ENCODE measurements around the gene FXYD7. TPM values are rescaled to one million over a fixed set of nuclear protein-coding genes. Genes with fewer than 3 reads are reported as not detected.
"Not testable (repeated sequence)": the region's sequence is repeated elsewhere in the genome, so short reads cannot be mapped to it uniquely, and the experiment has no call there.

Gene FXYD7, protein sequence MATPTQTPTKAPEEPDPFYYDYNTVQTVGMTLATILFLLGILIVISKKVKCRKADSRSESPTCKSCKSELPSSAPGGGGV
- not detected in 2 replicates for total RNA-seq (2012; rRNA removed)

DNA sequence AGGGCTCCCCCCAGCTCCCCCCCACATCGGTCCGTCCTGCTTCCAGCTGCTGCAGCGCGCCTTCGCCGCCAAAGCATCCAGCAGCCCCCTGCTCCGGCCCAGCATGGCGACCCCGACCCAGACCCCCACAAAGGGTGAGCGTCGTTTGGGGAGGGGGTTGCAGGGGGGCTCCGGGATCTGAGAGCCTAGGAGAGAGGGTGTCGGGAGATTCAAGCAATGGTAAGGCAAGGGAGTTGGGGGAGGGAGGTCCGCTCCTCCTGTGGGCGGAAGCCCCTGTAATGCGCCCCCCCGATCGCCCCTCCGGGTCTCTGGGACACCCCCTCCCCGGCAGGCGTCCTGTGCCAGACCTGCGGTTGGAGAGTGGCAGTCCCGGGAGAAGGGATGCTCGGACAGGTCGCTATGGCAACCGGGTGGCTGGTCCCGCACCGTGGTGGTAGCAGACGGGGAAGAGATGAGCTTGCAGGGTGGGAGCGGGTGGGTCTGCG lies at the start of gene FXYD7:
TSS of gene FXYD7 (plus strand) at position 25 of the 485 bp plus-strand sequence. CDS start at position 104, 79 bp downstream.
- no peak within 1 kb of the TSS for H3K4me3 ChIP-seq (ENCODE audit: low read length)
- H3K9me3 ChIP-seq (replicated peaks; ENCODE audit: low read length), result no peaks in the 10 kb centered on the region
- peaks cover 40% of the 10 kb centered on the region for H3K27me3 ChIP-seq (ENCODE audit: control insufficient read depth, insufficient read depth, low read length)
- H3K4me2 ChIP-seq (ENCODE audit: low read length), result no peak within 1 kb of the TSS
- H3K9ac ChIP-seq (ENCODE audit: low read depth, low read length), result no peak within 1 kb of the TSS
- peaks cover 14% of the 10 kb centered on the region for H3K4me1 ChIP-seq (ENCODE audit: control insufficient read depth, insufficient read depth, low read length)
- H3K36me3 ChIP-seq (ENCODE audit: insufficient read depth, low read length), result no peaks in the 10 kb centered on the region

DNA sequence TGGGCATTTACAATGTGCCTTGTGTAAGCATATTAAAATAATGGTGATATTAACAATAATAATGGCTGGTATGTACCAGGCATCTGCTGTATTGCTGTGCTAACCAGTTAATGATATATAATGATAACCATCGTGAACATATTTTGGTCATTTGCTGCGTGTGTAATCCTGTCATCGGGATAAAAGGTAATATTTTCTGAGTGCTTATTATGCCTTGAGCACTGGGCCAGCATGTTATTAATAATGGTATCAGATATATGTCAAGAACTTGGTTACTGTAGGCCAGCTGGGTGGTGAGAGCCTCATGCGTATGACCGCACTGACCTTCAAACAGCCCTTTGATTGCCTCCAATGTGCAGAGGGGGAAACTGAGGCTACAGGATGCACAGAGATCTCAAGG lies 49.6 kb upstream of the FXYD7 start:
- Histone ChIP-seq H3K9me3 (replicated peaks; ENCODE audit: low read length) (no peaks in the 10 kb centered on the region), H3K9ac (ENCODE audit: low read depth, low read length) (no peak overlapping the region), H3K4me2 (ENCODE audit: low read length) (no peak overlapping the region), H3K27me3 (ENCODE audit: control insufficient read depth, insufficient read depth, low read length) (peaks cover 7% of the 10 kb centered on the region), H3K4me3 (ENCODE audit: low read length) (no peak overlapping the region), H3K4me1 (ENCODE audit: control insufficient read depth, insufficient read depth, low read length) (peaks cover 11% of the 10 kb centered on the region), H3K36me3 (ENCODE audit: insufficient read depth, low read length) (no peaks in the 10 kb centered on the region)

DNA sequence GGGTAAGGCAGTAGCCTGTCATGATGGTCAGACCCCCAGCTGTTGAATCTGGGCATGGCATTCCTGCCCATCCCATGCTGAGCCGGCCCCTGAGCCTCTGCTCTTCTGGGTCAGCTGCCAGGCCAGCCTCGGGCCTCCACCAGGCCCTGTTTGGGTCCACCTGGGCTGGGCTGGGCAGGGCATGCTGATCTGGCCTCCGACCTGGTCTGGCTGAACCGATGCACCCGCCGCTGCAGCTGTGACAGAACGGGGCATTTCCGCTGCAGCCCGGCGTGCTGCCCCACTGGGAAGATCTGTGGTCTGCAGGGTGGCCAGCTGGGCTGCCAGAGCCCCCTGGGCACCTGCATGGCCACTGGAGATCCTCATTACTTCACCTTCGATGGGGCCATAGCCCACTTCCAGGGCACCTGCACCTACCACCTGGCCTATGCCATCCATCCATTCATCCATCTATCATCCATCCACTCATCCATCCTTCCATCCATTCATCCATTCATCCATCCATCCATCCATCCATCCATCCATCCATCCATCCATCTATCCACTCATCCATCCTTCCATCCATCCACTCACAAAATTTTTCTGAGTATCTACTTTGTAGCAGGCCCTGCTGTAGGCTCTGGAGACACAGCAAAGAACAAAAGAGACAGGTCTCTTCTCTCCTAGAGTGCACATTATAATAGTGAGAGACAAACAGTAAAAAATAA lies 49.0 kb upstream of the FXYD7 start:
- Histone ChIP-seq H3K9ac (ENCODE audit: low read depth, low read length) (no peak overlapping the region), H3K4me3 (ENCODE audit: low read length) (no peak overlapping the region), H3K36me3 (ENCODE audit: insufficient read depth, low read length) (no peaks in the 10 kb centered on the region), H3K27me3 (ENCODE audit: control insufficient read depth, insufficient read depth, low read length) (peaks cover 12% of the 10 kb centered on the region), H3K4me1 (ENCODE audit: control insufficient read depth, insufficient read depth, low read length) (peaks cover 6% of the 10 kb centered on the region), H3K9me3 (replicated peaks; ENCODE audit: low read length) (no peaks in the 10 kb centered on the region), H3K4me2 (ENCODE audit: low read length) (no peak overlapping the region)

DNA sequence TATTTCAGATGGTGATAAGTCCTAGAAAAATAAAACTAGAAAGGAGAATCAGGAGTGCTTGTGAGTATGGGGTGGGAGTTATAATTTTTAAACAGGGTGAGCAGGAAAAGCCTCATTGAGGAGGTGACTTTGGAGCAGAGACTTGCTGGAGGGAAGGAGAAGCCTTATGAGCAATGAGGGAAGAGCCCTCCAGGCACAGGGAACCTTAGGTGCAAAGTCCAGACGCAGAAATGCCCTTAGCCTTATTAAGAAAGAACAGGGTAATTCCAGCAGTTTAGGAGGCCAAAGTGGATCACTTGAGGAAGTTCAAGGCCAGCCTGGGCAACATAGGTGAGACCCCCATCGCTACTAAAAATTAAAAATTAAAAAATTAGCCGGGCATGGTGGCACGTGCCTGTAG lies 48.4 kb upstream of the FXYD7 start:
- H3K4me1 ChIP-seq (ENCODE audit: control insufficient read depth, insufficient read depth, low read length), result peaks cover 6% of the 10 kb centered on the region
- no peak overlapping the region for H3K4me3 ChIP-seq (ENCODE audit: low read length)
- H3K36me3 ChIP-seq (ENCODE audit: insufficient read depth, low read length), result no peaks in the 10 kb centered on the region
- H3K4me2 ChIP-seq (ENCODE audit: low read length), result no peak overlapping the region
- no peaks in the 10 kb centered on the region for H3K9me3 ChIP-seq (replicated peaks; ENCODE audit: low read length)
- H3K27me3 ChIP-seq (ENCODE audit: control insufficient read depth, insufficient read depth, low read length), result peaks cover 14% of the 10 kb centered on the region
- no peak overlapping the region for H3K9ac ChIP-seq (ENCODE audit: low read depth, low read length)

DNA sequence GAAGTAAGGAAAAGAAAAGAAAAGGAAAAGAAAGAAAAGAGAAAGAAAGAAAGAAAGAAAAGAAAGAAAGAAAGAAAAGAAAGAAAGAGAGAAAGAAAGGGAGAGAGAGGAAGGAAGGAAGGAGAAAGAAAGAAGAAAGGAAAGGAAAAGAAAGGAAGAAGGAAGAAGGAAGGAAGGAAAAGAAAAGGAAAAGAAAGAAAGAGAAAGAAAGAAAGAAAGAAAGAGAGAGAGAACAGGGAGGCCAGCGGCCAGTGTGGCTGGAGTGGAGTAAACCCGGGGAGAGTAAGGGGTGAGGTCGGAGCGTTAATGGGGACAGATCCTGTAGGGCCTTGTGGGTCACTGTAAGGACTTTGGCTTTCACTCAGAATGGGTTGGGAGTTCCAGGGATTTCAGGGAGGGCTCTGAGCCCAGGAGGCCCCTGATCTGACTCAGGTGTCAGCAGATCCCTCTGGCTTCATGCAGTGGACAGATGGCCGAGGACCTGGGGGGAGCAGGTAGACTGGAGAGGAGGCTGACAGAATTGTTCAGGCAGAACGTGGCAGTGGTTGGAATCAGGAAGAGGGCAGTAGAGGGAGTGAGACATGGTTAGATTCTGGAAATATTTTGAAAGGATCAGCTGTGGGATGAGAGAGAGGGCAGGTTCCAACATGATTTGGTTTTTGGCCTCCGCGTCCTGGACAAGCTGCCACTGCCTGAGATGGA lies 47.2 kb upstream of the FXYD7 start:
- Histone ChIP-seq H3K27me3 (ENCODE audit: control insufficient read depth, insufficient read depth, low read length) (peaks cover 15% of the 10 kb centered on the region), H3K4me2 (ENCODE audit: low read length) (no peak overlapping the region), H3K9ac (ENCODE audit: low read depth, low read length) (no peak overlapping the region), H3K36me3 (ENCODE audit: insufficient read depth, low read length) (no peaks in the 10 kb centered on the region), H3K4me1 (ENCODE audit: control insufficient read depth, insufficient read depth, low read length) (peaks cover under 1% of the 10 kb centered on the region), H3K9me3 (replicated peaks; ENCODE audit: low read length) (no peaks in the 10 kb centered on the region), H3K4me3 (ENCODE audit: low read length) (no peak overlapping the region)

DNA sequence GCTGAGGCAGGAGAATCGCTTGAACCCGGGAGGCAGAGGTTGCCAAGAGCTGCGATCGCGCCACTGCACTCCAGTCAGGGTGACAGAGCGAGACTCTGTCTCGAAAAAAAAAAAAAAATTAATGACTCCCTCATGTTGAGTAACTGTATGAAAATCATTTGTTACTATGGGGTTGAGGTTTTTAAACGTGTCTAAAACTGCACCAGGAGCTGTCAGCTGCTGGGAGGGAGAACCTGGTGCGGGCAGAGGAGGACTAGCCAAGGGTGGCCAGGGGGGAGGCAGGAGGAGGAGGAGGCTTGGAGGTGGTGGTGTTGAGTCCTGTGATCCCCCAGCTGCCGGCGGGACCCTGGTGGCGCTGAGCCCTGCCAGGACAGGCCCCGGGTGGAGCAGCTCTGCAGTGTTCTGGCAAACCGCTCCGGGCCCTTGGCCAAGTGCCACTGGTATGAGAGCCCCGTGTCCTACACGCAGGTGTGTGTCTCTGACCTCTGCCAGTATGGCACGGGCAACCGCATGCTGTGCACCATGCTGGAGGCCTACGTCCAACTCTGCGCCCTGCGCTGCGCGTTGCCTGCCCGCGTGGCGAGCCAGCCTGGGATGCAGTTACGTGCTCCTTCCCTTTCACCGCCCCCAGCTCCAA lies 44.5 kb upstream of the FXYD7 start:
- Histone ChIP-seq H3K36me3 (ENCODE audit: insufficient read depth, low read length) (no peaks in the 10 kb centered on the region), H3K9ac (ENCODE audit: low read depth, low read length) (no peak overlapping the region), H3K4me3 (ENCODE audit: low read length) (no peak overlapping the region), H3K9me3 (replicated peaks; ENCODE audit: low read length) (no peaks in the 10 kb centered on the region), H3K4me1 (ENCODE audit: control insufficient read depth, insufficient read depth, low read length) (no peaks in the 10 kb centered on the region), H3K4me2 (ENCODE audit: low read length) (no peak overlapping the region), H3K27me3 (ENCODE audit: control insufficient read depth, insufficient read depth, low read length) (peaks cover 17% of the 10 kb centered on the region)

DNA sequence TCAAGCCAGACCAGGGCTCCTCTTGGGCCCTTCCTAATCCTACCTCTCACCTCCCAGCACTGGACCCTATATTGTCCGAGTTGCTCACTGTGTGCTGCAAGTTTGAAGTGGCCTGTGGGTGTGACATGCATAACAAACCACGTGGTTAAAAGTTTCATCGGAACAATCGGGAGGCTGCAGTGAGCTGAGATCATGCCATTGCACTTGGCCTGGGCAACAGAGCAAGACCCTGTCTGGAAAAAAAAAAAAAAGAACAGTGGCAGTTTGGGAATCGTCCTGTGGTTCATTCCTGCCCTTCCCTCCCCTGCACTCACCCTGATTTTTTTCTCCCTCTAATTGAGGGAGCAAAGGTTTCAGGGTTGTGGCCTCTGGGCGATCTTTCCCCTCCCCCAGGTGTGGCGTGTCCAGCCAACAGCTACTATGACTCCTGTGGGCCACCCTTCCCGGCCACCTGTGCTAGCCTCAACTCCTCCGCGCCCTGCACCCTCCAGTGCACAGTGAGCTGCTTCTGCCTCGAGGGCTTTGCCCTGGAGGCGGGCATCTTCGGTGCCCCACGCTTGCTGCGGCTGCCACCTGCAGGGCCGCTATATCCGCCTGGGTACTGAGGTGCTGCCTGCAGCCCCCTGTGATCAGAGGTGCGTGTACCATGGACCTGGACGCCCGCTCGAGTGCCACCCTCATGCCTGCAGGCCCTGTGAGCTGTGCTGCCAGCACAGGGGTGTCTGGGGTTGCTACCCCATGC lies 43.7 kb upstream of the FXYD7 start:
- H3K4me1 ChIP-seq (ENCODE audit: control insufficient read depth, insufficient read depth, low read length), result no peaks in the 10 kb centered on the region

DNA sequence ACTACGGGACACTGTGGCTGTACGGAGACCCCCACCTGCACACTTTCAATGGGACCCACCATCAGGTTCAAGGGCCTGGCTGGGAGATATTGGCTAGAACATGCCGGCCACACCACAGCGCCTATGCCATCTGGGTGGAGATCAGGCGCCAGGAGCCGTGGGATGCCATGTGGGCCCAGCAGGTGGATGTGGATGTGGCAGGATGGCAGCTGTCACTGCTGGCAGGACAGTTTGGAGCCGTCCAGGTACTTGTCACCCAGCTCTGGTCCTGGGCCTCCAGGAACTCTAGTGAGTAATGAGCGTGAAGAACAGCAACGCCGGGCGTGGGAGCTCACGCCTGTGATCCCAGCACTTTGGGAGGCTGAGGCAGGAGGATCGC lies 43.2 kb upstream of the FXYD7 start:
- Histone ChIP-seq H3K4me1 (ENCODE audit: control insufficient read depth, insufficient read depth, low read length) (no peaks in the 10 kb centered on the region), H3K4me2 (ENCODE audit: low read length) (no peak overlapping the region), H3K36me3 (ENCODE audit: insufficient read depth, low read length) (no peaks in the 10 kb centered on the region), H3K4me3 (ENCODE audit: low read length) (no peak overlapping the region), H3K9ac (ENCODE audit: low read depth, low read length) (no peak overlapping the region), H3K27me3 (ENCODE audit: control insufficient read depth, insufficient read depth, low read length) (peaks cover 17% of the 10 kb centered on the region), H3K9me3 (replicated peaks; ENCODE audit: low read length) (no peaks in the 10 kb centered on the region)

More for the DNA sequence above, 43.7 kb upstream of the FXYD7 start:
- H3K4me2 ChIP-seq (ENCODE audit: low read length), result no peak overlapping the region
- H3K9ac ChIP-seq (ENCODE audit: low read depth, low read length), result no peak overlapping the region
- peaks cover 17% of the 10 kb centered on the region for H3K27me3 ChIP-seq (ENCODE audit: control insufficient read depth, insufficient read depth, low read length)
- H3K9me3 ChIP-seq (replicated peaks; ENCODE audit: low read length), result no peaks in the 10 kb centered on the region
- no peak overlapping the region for H3K4me3 ChIP-seq (ENCODE audit: low read length)
- no peaks in the 10 kb centered on the region for H3K36me3 ChIP-seq (ENCODE audit: insufficient read depth, low read length)

DNA sequence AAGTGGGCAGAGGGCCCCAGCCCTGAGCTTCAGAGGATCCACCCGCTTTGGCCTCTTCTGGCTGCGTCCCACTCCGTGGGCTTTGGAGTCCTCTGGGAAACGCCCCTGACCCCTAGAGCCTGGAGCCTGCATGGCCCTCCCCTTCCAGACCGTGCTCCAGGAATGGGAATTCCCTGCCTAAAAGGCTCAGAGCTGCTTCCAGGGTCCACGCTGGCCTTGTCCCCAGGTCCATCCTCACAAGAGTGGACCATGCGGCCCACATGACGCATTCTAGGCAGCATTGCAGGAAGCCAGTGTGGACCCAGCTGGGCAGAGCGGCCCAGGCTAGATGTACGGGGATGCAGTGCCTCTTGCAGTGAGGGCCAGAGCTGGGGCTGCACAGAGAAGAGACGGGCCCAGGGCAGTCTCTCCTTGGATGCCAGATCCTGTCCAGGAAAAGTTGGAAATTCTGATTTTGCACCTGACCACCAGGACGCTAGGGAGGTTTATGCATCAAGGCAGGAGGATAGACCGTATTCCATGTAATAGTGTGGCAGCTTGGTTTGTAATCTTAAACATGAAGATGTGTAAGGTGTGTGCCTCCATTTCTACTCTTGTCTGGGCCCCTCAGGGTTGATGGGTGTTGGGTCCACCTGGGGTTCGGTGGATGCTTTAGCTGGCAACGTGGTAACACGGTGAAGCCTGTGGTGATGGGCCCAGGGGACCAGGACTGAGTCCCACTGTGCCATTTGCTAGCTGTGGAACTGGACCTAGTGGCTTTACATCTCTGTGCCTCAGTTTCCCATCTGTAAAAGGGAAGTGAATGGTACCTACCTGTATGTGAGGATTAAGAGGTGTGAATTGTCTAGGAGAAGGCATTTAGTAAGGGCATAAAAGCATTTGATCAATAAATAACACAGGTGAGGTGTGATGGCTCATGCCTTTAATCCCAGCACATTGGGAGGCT lies 42.2 kb upstream of the FXYD7 start:
- peaks cover 17% of the 10 kb centered on the region for H3K27me3 ChIP-seq (ENCODE audit: control insufficient read depth, insufficient read depth, low read length)
- no peak overlapping the region for H3K9ac ChIP-seq (ENCODE audit: low read depth, low read length)
- no peaks in the 10 kb centered on the region for H3K9me3 ChIP-seq (replicated peaks; ENCODE audit: low read length)
- no peak overlapping the region for H3K4me3 ChIP-seq (ENCODE audit: low read length)
- H3K4me1 ChIP-seq (ENCODE audit: control insufficient read depth, insufficient read depth, low read length), result no peaks in the 10 kb centered on the region
- H3K4me2 ChIP-seq (ENCODE audit: low read length), result no peak overlapping the region
- H3K36me3 ChIP-seq (ENCODE audit: insufficient read depth, low read length), result no peaks in the 10 kb centered on the region

DNA sequence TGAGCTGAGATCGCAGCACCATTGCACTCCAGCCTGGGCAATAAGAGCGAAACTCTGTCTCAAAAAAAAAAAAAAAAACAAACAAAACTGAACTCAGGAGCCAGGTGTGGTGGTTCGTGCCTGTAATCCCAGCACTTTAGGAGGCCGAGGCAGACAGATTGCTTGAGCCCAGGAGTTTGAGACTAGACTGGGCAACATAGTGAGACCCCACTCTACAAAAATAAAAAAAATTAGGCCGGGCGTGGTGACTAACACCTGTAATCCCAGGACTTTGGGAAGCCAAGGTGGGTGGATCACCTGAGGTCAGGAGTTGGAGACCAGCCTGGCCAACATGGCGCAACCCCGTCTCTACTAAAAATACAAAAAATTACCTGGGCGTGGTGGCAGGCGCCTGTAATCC lies 41.1 kb upstream of the FXYD7 start:
- not testable (repeated sequence) for H3K9me3 ChIP-seq (replicated peaks; ENCODE audit: low read length); H3K9ac ChIP-seq (ENCODE audit: low read depth, low read length); H3K36me3 ChIP-seq (ENCODE audit: insufficient read depth, low read length); H3K4me1 ChIP-seq (ENCODE audit: control insufficient read depth, insufficient read depth, low read length); H3K4me3 ChIP-seq (ENCODE audit: low read length); H3K4me2 ChIP-seq (ENCODE audit: low read length)
- H3K27me3 ChIP-seq (ENCODE audit: control insufficient read depth, insufficient read depth, low read length), result peaks cover 10% of the 10 kb centered on the region

Measured in skeletal muscle satellite cell (primary cell).